HG02943 (cell line): ENCODE data around the gene PAPPA.

Experiments used
- ATAC-seq: cut with Tn5 transposase; IDR thresholded peaks from one replicate; pipeline ENCODE4 v1.9.1; 2021; ENCODE audit warnings: mild to moderate bottlenecking, low read depth, moderate library complexity; ENCODE audit not compliant: unreplicated experiment

Gene PAPPA

GRCh38 chr9:116309900-116310611, 156.5 kb downstream of the PAPPA start:
- ATAC-seq, result no peak

- ATAC-seq, result no peak
These were observed 158.6 kb downstream of the PAPPA start for GRCh38 chr9:116312221-116312620.

GRCh38 chr9:116313638-116314037, 160.0 kb downstream of the PAPPA start:
- no peak for ATAC-seq

DNA sequence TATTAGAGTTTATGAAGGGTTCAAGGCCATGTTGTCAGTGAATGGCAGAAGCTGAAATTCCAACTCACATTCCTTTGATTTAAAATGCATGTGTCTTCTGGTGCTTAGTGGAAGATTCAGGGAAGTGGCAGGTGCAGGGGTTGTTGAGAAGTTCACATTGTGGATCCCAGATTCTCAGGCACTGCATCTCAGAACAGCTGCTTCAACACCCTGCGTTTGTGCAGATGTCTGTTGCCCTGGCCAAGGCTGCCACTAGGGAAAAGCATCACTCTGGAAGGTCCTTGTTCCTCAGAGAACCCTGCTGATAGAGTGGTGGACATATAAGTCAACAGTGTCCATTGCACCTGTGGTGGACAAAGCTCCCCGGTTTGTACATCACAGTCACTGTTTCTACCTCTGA, 162.7 kb downstream of the PAPPA start:
- no peak for ATAC-seq

- no peak for ATAC-seq
These were observed 163.9 kb downstream of the PAPPA start for GRCh38 chr9:116317503-116317902.

- ATAC-seq, result no peak
These were observed 165.1 kb downstream of the PAPPA start for GRCh38 chr9:116318468-116319374.

- ATAC-seq, result no peak
These were observed 165.9 kb downstream of the PAPPA start for GRCh38 chr9:116319480-116319879.

GRCh38 chr9:116320290-116320689, 166.7 kb downstream of the PAPPA start:
- no peak for ATAC-seq

- ATAC-seq, result no peak
These were observed 168.9 kb downstream of the PAPPA start for GRCh38 chr9:116322521-116322920.

DNA sequence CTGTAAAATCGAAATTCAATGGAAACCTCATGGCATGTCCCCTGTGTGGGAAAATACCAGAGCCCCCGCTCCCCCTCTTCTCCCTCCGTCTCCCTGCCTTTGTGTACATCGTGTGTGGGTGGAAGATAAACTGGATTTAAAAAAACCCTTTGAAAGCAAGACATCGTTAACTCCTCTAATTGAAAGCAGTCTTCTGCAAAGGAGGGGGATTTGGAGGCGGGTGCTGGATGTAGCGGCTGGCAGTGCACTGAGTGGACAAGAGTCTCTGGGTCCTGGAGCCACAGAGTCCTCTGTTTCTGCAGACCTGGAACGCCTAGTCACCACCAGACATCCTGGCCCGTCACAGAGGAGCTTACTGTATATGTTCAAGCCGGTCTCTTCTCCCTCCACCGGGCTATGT, 169.4 kb downstream of the PAPPA start:
- ATAC-seq, result no peak

- ATAC-seq, result no peak
These were observed 170.0 kb downstream of the PAPPA start for GRCh38 chr9:116323571-116323970.

DNA sequence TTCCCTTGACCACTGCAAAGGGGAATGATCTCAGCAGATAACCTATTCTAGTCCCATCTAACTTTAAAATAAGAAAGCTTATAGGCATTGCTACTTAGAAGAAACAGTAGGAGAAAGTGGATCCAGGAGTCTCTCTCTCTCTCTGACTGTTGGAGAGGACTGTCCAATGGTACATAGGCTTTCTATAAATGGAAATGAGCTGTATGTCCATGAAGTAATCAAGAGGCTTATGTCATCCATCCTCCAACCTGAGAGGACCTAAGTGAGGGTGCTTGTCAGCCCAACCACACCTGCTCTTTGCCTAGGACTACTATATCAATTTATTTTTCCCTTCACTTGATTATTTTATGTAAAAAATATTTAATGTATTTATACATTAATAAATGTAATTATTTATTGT, 172.3 kb downstream of the PAPPA start:
- no peak for ATAC-seq

- no peak for ATAC-seq
These were observed 174.3 kb downstream of the PAPPA start for GRCh38 chr9:116327701-116328405.

GRCh38 chr9:116329470-116329869, 175.9 kb downstream of the PAPPA start:
- ATAC-seq, result no peak

DNA sequence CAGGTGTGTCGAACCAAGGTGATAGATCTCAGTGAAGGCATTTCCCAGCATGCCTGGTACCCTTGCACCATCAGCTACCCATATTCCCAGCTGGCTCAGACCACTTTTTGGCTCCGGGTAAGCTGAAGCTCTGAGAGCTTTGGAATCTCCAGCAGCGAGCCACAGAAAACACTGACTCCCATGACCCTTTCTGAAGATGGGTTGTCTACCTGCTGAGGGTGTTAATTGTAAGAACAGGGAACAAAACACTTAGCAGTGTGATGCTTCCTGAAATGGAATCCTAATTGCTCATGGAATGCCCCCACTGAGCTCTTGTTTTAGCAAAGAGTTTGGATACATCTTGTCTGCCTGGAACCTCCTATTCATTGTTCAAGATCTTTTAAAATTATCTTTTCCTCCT, 177.7 kb downstream of the PAPPA start:
- no peak for ATAC-seq

DNA sequence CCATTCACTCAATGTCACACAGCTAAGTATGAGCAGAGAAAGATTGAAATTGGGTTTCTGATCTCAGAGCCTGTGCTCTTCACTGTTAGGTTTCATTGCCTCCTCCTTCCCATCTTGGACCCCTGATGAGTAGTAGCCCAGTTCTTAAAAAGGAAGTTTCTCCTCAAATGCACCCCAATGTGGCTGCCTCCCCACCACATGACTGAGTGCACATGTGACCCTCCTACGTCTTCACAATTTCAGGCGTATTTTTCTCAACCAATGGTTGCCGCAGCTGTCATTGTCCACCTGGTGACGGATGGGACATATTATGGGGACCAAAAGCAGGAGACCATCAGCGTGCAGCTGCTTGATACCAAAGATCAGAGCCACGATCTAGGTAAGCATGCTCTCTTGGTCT, 178.5 kb downstream of the PAPPA start:
- no peak for ATAC-seq

DNA sequence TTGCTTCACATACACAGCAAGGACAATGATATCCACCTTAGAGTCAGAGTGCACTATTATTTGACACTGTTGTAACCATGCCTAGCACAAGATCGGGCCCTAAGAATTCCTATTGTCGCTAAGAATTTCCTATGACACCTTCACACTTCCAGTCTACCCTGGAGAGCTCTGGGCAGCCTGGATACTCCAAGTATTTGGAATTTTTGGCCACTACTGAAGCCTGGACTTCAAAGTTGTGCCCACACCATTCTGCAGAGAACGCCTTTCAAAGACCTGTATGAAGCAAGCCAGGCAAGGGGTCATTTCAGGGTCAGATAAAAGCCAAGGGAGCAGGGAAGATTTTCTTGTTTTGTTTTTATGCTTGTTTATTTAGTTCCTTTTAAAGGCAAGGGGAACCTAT, 179.7 kb downstream of the PAPPA start:
- ATAC-seq, result no peak

- ATAC-seq, result no peak
These were observed 181.1 kb downstream of the PAPPA start for GRCh38 chr9:116334546-116335150.

GRCh38 chr9:116335392-116335791, 181.8 kb downstream of the PAPPA start:
- no peak for ATAC-seq

- ATAC-seq, result no peak
These were observed 182.7 kb downstream of the PAPPA start for GRCh38 chr9:116336133-116336862.
